H1 (cell line): ENCODE results near the gene KRTCAP2. TPM values are rescaled to one million over a fixed set of nuclear protein-coding genes. Genes with fewer than 3 reads are reported as not detected.

Source experiments
- CTCF ChIA-PET: fragments of 300-600 bp; sonication (Branson Sonifier 250); formaldehyde crosslinking; loops from one replicate; lab custom pipeline; 2021; ENCODE audit not compliant: partially characterized antibody; lab: Charles Lee
- POLR2A ChIA-PET: fragments of 300-600 bp; sonication (Branson Sonifier 250); formaldehyde crosslinking; loops from one replicate; lab custom pipeline; 2021; ENCODE audit warnings: inconsistent platforms; ENCODE audit not compliant: partially characterized antibody; lab: Charles Lee
- DNase-seq, 2 experiments: peaks; one replicate each; pipeline versions ENCODE4 v3.0.0 to v3.0.0-alpha.2; 2010 to 2022; ENCODE audit warnings: low spot score in 2 of 2, low read depth in 1 of 2, mixed read lengths in 1 of 2
- FAIRE-seq: peaks from 2 replicates; lab custom pipeline; 2011; peaks lifted over from hg19 to GRCh38; lab: Jason Lieb, UNC
- H2AFZ ChIP-seq: 2 replicates; pipeline ENCODE4 v1.8.1; 2012; ENCODE audit warnings: low read length, inconsistent platforms
- H2AK5ac ChIP-seq: 2 replicates; pipeline ENCODE4 v1.6.1; 2013; ENCODE audit warnings: low read depth, low read length
- H2BK120ac ChIP-seq: replicated peaks from 2 replicates; pipeline ENCODE3; 2013; ENCODE audit warnings: low read depth, low read length, inconsistent platforms
- H2BK12ac ChIP-seq: 2 replicates; pipeline ENCODE4 v1.6.1; 2013; ENCODE audit warnings: low read depth, low read length
- H2BK15ac ChIP-seq: 2 replicates; pipeline ENCODE4 v1.6.1; 2013; ENCODE audit warnings: low read length
- H2BK20ac ChIP-seq: 2 replicates; pipeline ENCODE4 v1.6.1; 2013; ENCODE audit warnings: low read length
- H2BK5ac ChIP-seq: 2 replicates; pipeline ENCODE4 v1.6.1; 2013; ENCODE audit warnings: low read depth, low read length
- H3K14ac ChIP-seq: 2 replicates; pipeline ENCODE4 v1.6.1; 2013; ENCODE audit warnings: inconsistent platforms; ENCODE audit not compliant: insufficient read length
- H3K18ac ChIP-seq: 2 replicates; pipeline ENCODE4 v1.6.1; 2013; ENCODE audit warnings: low read length; ENCODE audit errors: extremely low read depth
- H3K23ac ChIP-seq: 2 replicates; pipeline ENCODE4 v1.6.1; 2013; ENCODE audit warnings: inconsistent platforms; ENCODE audit not compliant: insufficient read length
- H3K23me2 ChIP-seq: 2 replicates; pipeline ENCODE4 v1.6.1; 2013; ENCODE audit warnings: low read depth, low read length
- H3K27ac ChIP-seq: 2 replicates; pipeline ENCODE4 v1.6.1; 2011; ENCODE audit warnings: low read depth, low read length, inconsistent platforms
- H3K27me3 ChIP-seq, 4 experiments: replicated peaks in 1 of 4; 1 replicate in 1 of 4; 2 replicates in 3 of 4; pipeline versions ENCODE4 v1.6.1 to v1.8.1; 2011 to 2013; ENCODE audit warnings: low read length in 3 of 4, mild to moderate bottlenecking in 3 of 4, inconsistent platforms in 2 of 4, mixed read lengths in 2 of 4, moderate library complexity in 1 of 4; ENCODE audit not compliant: control insufficient read depth in 3 of 4, insufficient read depth in 3 of 4; ENCODE audit errors: extremely low read depth in 1 of 4
- H3K36me3 ChIP-seq, 4 experiments: 2 replicates each; pipeline versions ENCODE4 v1.6.1 to v1.8.1; 2011 to 2013; ENCODE audit warnings: mild to moderate bottlenecking in 4 of 4, low read length in 3 of 4, moderate library complexity in 2 of 4, control low read depth in 1 of 4, inconsistent platforms in 1 of 4; ENCODE audit not compliant: insufficient read depth in 4 of 4, control insufficient read depth in 2 of 4
- H3K4ac ChIP-seq: replicated peaks from 2 replicates; pipeline ENCODE3; 2013; ENCODE audit warnings: low read length, low read depth, mixed read lengths, inconsistent platforms; ENCODE audit not compliant: insufficient read length
- H3K4me1 ChIP-seq, 4 experiments: replicated peaks in 1 of 4; 1 replicate in 1 of 4; 2 replicates in 3 of 4; pipeline versions ENCODE4 v1.6.1 to v1.8.1; 2011 to 2013; ENCODE audit warnings: low read length in 3 of 4, inconsistent platforms in 2 of 4, mixed read lengths in 1 of 4; ENCODE audit not compliant: insufficient read depth in 4 of 4, control insufficient read depth in 3 of 4
- H3K4me2 ChIP-seq, 2 experiments: 2 replicates each; pipeline versions ENCODE4 v1.6.1 to v1.8.1; 2011 to 2013; ENCODE audit warnings: low read depth in 2 of 2, low read length in 2 of 2, control low read depth in 1 of 2, inconsistent platforms in 1 of 2, mild to moderate bottlenecking in 1 of 2; ENCODE audit not compliant: insufficient read depth in 1 of 2
- H3K4me3 ChIP-seq, 4 experiments: fragments of 200-600, 300-600 bp in 1 of 4; sonication (generic), shearing (Covaris generic), sonication (Bioruptor Twin) in 1 of 4; 2 replicates each; pipeline versions ENCODE4 v1.5.1 to v1.8.1; 2011 to 2016; ENCODE audit warnings: low read length in 4 of 4, low read depth in 3 of 4, control low read depth in 2 of 4, inconsistent platforms in 2 of 4, mild to moderate bottlenecking in 2 of 4, mixed read lengths in 1 of 4, moderate library complexity in 1 of 4; ENCODE audit not compliant: insufficient read depth in 2 of 4; ENCODE audit errors: extremely low read depth in 1 of 4
- H3K56ac ChIP-seq: replicated peaks from 2 replicates; pipeline ENCODE3; 2013; ENCODE audit warnings: low read depth, mild to moderate bottlenecking, mixed read lengths, low read length, inconsistent platforms; ENCODE audit not compliant: insufficient read length
- H3K79me1 ChIP-seq: 2 replicates; pipeline ENCODE4 v1.6.1; 2013; ENCODE audit warnings: low read depth, low read length, control low read depth
- H3K79me2 ChIP-seq, 2 experiments: 2 replicates each; pipeline versions ENCODE4 v1.6.1 to v1.8.1; 2012 to 2013; ENCODE audit warnings: low read length in 2 of 2, mild to moderate bottlenecking in 2 of 2, inconsistent platforms in 1 of 2; ENCODE audit not compliant: insufficient read depth in 2 of 2, control insufficient read depth in 1 of 2
- H3K9ac ChIP-seq, 4 experiments: replicated peaks in 1 of 4; 1 replicate in 1 of 4; 2 replicates in 3 of 4; pipeline versions ENCODE4 v1.6.1 to v1.8.1; 2011 to 2013; ENCODE audit warnings: low read depth in 3 of 4, low read length in 3 of 4, control low read depth in 2 of 4, mild to moderate bottlenecking in 2 of 4, moderate library complexity in 2 of 4, inconsistent platforms in 1 of 4; ENCODE audit errors: extremely low read depth in 1 of 4
- H3K9me3 ChIP-seq, 2 experiments: 2 replicates each; pipeline versions ENCODE4 v1.6.1 to v1.8.1; 2012 to 2013; ENCODE audit warnings: mild to moderate bottlenecking in 2 of 2, moderate library complexity in 2 of 2, control low read depth in 1 of 2, inconsistent platforms in 1 of 2, low read depth in 1 of 2, low read length in 1 of 2, mixed read lengths in 1 of 2; ENCODE audit not compliant: insufficient read depth in 2 of 2
- H4K20me1 ChIP-seq, 2 experiments: replicated peaks in 1 of 2; 2 replicates each; pipeline versions ENCODE3 to v1.8.1; 2011 to 2013; ENCODE audit warnings: inconsistent platforms in 2 of 2, low read length in 2 of 2, mild to moderate bottlenecking in 1 of 2; ENCODE audit not compliant: insufficient read depth in 2 of 2, control insufficient read depth in 1 of 2
- H4K5ac ChIP-seq: 2 replicates; pipeline ENCODE4 v1.6.1; 2013; ENCODE audit warnings: low read length, low read depth, mixed read lengths, inconsistent platforms; ENCODE audit not compliant: insufficient read length
- H4K8ac ChIP-seq: 2 replicates; pipeline ENCODE4 v1.8.0; 2013; ENCODE audit warnings: mild to moderate bottlenecking, moderate library complexity, low read length, inconsistent platforms; ENCODE audit not compliant: insufficient read depth; ENCODE audit errors: extremely low read depth
- H4K91ac ChIP-seq: replicated peaks from 2 replicates; pipeline ENCODE3; 2013; ENCODE audit warnings: low read length, mixed read lengths, inconsistent platforms; ENCODE audit not compliant: insufficient read length
- CBX5 ChIP-seq: fragments of 300-800, 300-1000 bp; sonication (generic); IDR thresholded peaks from 2 replicates; pipeline ENCODE4 v1.7.1; 2016; ENCODE audit warnings: antibody characterized with exemption, low read length, low read depth
- CBX8 ChIP-seq: fragments of 300-800, 300-1000 bp; sonication (generic); IDR thresholded peaks from 2 replicates; pipeline ENCODE4 v1.7.1; 2016; ENCODE audit warnings: low read depth, low read length, borderline replicate concordance
- CTBP2 ChIP-seq: IDR thresholded peaks from 2 replicates; pipeline ENCODE4 v1.7.0; 2011; ENCODE audit warnings: borderline replicate concordance, mild to moderate bottlenecking, moderate library complexity, mixed read lengths, low read length; ENCODE audit not compliant: insufficient read depth, insufficient read length
- JUND ChIP-seq: IDR thresholded peaks from 2 replicates; pipeline ENCODE4 v1.6.1; 2011; ENCODE audit warnings: mild to moderate bottlenecking, improper control_type of control experiment, low read length
- KDM5A ChIP-seq: fragments of 200-600 bp; IDR thresholded peaks from 2 replicates; pipeline ENCODE4 v1.7.1; 2012; ENCODE audit warnings: mild to moderate bottlenecking, low read length, inconsistent platforms, mixed read lengths
- RNF2 ChIP-seq: fragments of 200-900, 300-1000 bp; sonication (generic); IDR thresholded peaks from 2 replicates; pipeline ENCODE4 v1.7.1; 2016; ENCODE audit warnings: borderline replicate concordance, low read depth, mild to moderate bottlenecking, antibody characterized with exemption, low read length; ENCODE audit not compliant: poor library complexity, severe bottlenecking; ENCODE audit errors: missing control alignments
- SIN3A ChIP-seq, 2 experiments: IDR thresholded peaks in 1 of 2; conservative IDR thresholded peaks in 1 of 2; 2 replicates each; pipeline ENCODE4 v1.6.1; 2011 to 2012; ENCODE audit warnings: low read length in 2 of 2, improper control_type of control experiment in 1 of 2, low read depth in 1 of 2, mild to moderate bottlenecking in 1 of 2
- SUZ12 ChIP-seq: fragments of 200-600 bp; sonication (generic); IDR thresholded peaks from 2 replicates; pipeline ENCODE4 v1.6.1; 2012; ENCODE audit warnings: mild to moderate bottlenecking, inconsistent platforms, low read length, moderate library complexity, mixed read lengths
- TAF7 ChIP-seq: optimal IDR thresholded peaks from 2 replicates; pipeline ENCODE3; 2011; ENCODE audit warnings: low read depth, mild to moderate bottlenecking, inconsistent platforms, low read length, moderate library complexity, borderline replicate concordance
- WGBS, 2 experiments: shearing (Covaris generic) in 1 of 2; methylation state at CpG; one replicate each; pipeline versions ENCODE4 v1.1.6 to v1.1.7; 2013 to 2015; ENCODE audit warnings: low lambda C conversion rate in 2 of 2, mixed read lengths in 2 of 2, inconsistent platforms in 1 of 2, low coverage in 1 of 2, missing lambda C conversion rate in 1 of 2; ENCODE audit not compliant: insufficient replicate concordance in 2 of 2, insufficient coverage in 1 of 2, insufficient read length in 1 of 2; ENCODE audit errors: extremely low coverage in 1 of 2, missing lambda C conversion rate in 1 of 2; 5-methylcytosine and 5-hydroxymethylcytosine counted together
- polyA plus RNA-seq, 7 experiments: library from polyadenylated mRNA; depleted of rRNA in 3 of 7; stranded (reverse) in 5 of 7; unstranded in 2 of 7; fragments of >200 nt in 5 of 7; fragments of 200-250 nt in 2 of 7; gene quantifications; 1 replicate in 5 of 7; 2 replicates in 1 of 7; 4 replicates in 1 of 7; pipeline versions ENCODE4 v1.2.1 to v1.2.3, GENCODE V29; 2011 to 2013; ENCODE audit warnings: missing spikeins in 2 of 7, mixed read lengths in 2 of 7
- total RNA-seq: library from RNA; stranded (reverse); fragmentation: NEBNext Ultra II Directional; extraction: Animal tissue kit (Norgen Biotek cat#: 25700); gene quantifications from 2 replicates; pipeline ENCODE4 v1.2.1, GENCODE V29; 2021

KRTCAP2 gene
- total and polyA plus RNA-seq, 2 of the 8 experiments (the other 6 are each of a cell fraction or from before 2014, with no cell fraction given): 146 to 317 TPM

DNA sequence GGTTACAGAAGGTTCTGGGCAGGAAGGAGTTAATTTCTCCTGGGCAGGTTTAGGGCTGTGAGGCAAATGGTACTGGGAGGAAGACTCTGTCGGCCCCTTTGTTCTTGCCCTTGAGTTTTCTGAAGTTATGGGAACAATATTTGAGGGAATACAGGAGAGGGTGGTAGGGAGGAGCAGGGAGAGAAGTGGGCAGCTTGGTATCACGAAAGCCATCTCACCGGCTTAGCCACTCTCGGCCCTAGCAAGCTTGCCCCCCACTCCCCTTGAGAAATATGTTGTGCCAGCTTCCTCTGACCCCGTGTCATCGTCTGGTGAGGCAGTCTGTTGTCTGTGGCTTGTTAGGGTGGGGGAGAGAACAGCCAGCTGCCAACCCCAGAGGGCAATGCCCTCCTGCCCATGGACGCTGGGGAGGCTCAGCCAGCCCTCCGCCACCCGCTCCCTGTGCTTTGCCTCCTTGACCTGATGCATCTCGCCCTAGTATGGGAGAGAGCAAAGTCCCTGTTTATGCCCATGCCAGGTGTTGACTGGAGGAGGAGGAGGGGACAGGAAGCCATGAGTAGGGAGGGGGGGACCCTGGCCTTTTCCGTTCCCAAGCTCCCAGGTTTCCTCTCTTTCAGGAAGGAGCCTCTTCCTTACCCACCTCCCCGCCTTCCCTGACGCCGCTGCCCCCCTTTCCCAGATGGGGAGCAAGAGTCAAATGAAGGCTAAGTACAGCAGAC lies 44.2 kb downstream of the KRTCAP2 start:
- peak overlapping the region; percentile 85; the same call in 1 of the 2 replicates for H2BK5ac ChIP-seq
- H3K79me2 ChIP-seq: no peaks in the 10 kb centered on the region
- DNase-seq (peak in 1 of 2 experiments; percentile 66), FAIRE-seq (no peak)
- peak overlapping the region; percentile 3 for H2BK120ac ChIP-seq
- peak overlapping the region in 2 of 4 experiments; percentile 1 to 2; a peak in 1 of 7 replicates for H3K9ac ChIP-seq
- H4K8ac ChIP-seq: no peak overlapping the region; the same call in 1 of the 2 replicates
- H3K4me1 ChIP-seq: peaks cover 16 to 58% (median 40%) of the 10 kb centered on the region in 4 experiments
- no peak overlapping the region for H3K14ac ChIP-seq
- H3K27ac ChIP-seq: no peak overlapping the region
- peak overlapping the region; percentile 68 for H4K91ac ChIP-seq
- no peaks in the 10 kb centered on the region for H3K9me3 ChIP-seq
- no peaks in the 10 kb centered on the region for H4K20me1 ChIP-seq
- no peak overlapping the region for H2AFZ ChIP-seq
- H2BK12ac ChIP-seq: peak overlapping the region; percentile 96; the same call in 1 of the 2 replicates
- peak overlapping the region; percentile 20 for H4K5ac ChIP-seq
- POLR2A ChIA-PET: interaction anchor here (0.6 to 3.1 kb wide), 19 partner anchors 8 to 156 kb away, joined by 3 to 24 read pairs (median 5); partner anchors contain the start of genes ADAM15, EFNA3, KRTCAP2 and TRIM46
- peak overlapping the region; percentile 34 to 62 (median 44); a peak in 7 of 8 replicates for H3K4me3 ChIP-seq
- H3K56ac ChIP-seq: no peak overlapping the region
- H3K79me1 ChIP-seq: no peaks in the 10 kb centered on the region
- H3K23ac ChIP-seq: no peak overlapping the region
- peak overlapping the region; percentile 78 for H3K18ac ChIP-seq
- H3K23me2 ChIP-seq: peaks cover 28% of the 10 kb centered on the region
- H3K4me2 ChIP-seq: peak overlapping the region; percentile 94 to 97
- H2AK5ac ChIP-seq: 0 out of 2 replicates have a peak overlapping the region, but pooled peaks have one; percentile 56
- WGBS, 2 experiments: 26% methylated on average over 13 of the region's 14 CpGs; no CpG with 5 or more reads in 1 of the 2 experiments
- peak overlapping the region; percentile 93; the same call in 1 of the 2 replicates for H2BK20ac ChIP-seq
- H3K27me3 ChIP-seq: peaks cover 33 to 50% (median 45%) of the 10 kb centered on the region in 4 experiments
- no peak overlapping the region for H3K4ac ChIP-seq
- H3K36me3 ChIP-seq: peaks cover 0 to 4% (median under 1%) of the 10 kb centered on the region in 4 experiments; a peak in 2 of 8 replicates
- peak overlapping the region; percentile 46; the same call in 1 of the 2 replicates for H2BK15ac ChIP-seq
- CTCF ChIA-PET: interaction anchor here (0.6 to 14.2 kb wide), 15 partner anchors 12 to 123 kb away, joined by 3 to 187 read pairs (median 4); partner anchors contain the start of genes KRTCAP2 and TRIM46
- TF ChIP-seq CBX8 (no peak), SIN3A (conservative IDR thresholded peaks at IDR 0.05 in 1 of 2, IDR thresholded peaks at IDR 0.05 in 1 of 2; ENCODE audit: low read depth in 1 of 2, low read length in 2 of 2) (no peak), SUZ12 (no peak), RNF2 (no peak), KDM5A (no peak), CTBP2 (no peak), CBX5 (no peak), JUND (no peak), TAF7 (no peak)
